OCI-LY1 (cell line): ENCODE measurements around the gene CDH13.

Source experiments
- H2AFZ ChIP-seq: fragments of 200-600 bp; sonication (generic), shearing (Covaris generic); 2 replicates; pipeline ENCODE4 v1.6.0; 2014; ENCODE audit warnings: antibody characterized with exemption, mild to moderate bottlenecking, low read length
- H3F3A ChIP-seq: fragments of 200-600 bp; sonication (generic), shearing (Covaris generic); 2 replicates; pipeline ENCODE4 v1.6.0; 2014; ENCODE audit warnings: mild to moderate bottlenecking, antibody characterized with exemption, low read length, moderate library complexity; ENCODE audit not compliant: insufficient read depth
- H3K27ac ChIP-seq: fragments of 200-600 bp; sonication (generic); 2 replicates; pipeline ENCODE4 v1.5.1; 2014; ENCODE audit warnings: low read length, mixed run types, mild to moderate bottlenecking, low read depth; ENCODE audit not compliant: poor library complexity, severe bottlenecking
- H3K27me3 ChIP-seq: fragments of 200-600 bp; sonication (generic); 2 replicates; pipeline ENCODE4 v1.6.0; 2014; ENCODE audit warnings: antibody characterized with exemption, mild to moderate bottlenecking, low read length, moderate library complexity; ENCODE audit not compliant: insufficient read depth
- H3K36me3 ChIP-seq: fragments of 200-600 bp; sonication (generic); 2 replicates; pipeline ENCODE4 v1.6.1; 2014; ENCODE audit warnings: mild to moderate bottlenecking, antibody characterized with exemption, low read length, moderate library complexity, mixed read lengths; ENCODE audit not compliant: insufficient read depth
- H3K4me1 ChIP-seq: fragments of 200-600 bp; sonication (generic); 2 replicates; pipeline ENCODE4 v1.5.1; 2014; ENCODE audit warnings: mild to moderate bottlenecking, low read length, moderate library complexity; ENCODE audit not compliant: insufficient read depth, severe bottlenecking
- H3K4me2 ChIP-seq: fragments of 200-600 bp; sonication (generic), shearing (Covaris generic); 2 replicates; pipeline ENCODE4 v1.6.1; 2014; ENCODE audit warnings: low read length
- H3K4me3 ChIP-seq: fragments of 200-600 bp; sonication (generic); 2 replicates; pipeline ENCODE4 v1.5.1; 2014; ENCODE audit warnings: low read length, low read depth, mild to moderate bottlenecking, mixed read lengths; ENCODE audit not compliant: poor library complexity, severe bottlenecking
- H3K79me2 ChIP-seq: fragments of 200-600 bp; shearing (Covaris generic); 2 replicates; pipeline ENCODE4 v1.6.1; 2016; ENCODE audit warnings: mixed run types, low read length, mixed read lengths; ENCODE audit not compliant: insufficient read depth
- H3K9ac ChIP-seq: fragments of 200-600 bp; sonication (generic), shearing (Covaris generic); 2 replicates; pipeline ENCODE4 v1.6.1; 2014; ENCODE audit warnings: mild to moderate bottlenecking, low read length, mixed read lengths
- H3K9me2 ChIP-seq: fragments of 200-600 bp; sonication (generic), shearing (Covaris generic); 2 replicates; pipeline ENCODE4 v1.6.1; 2014; ENCODE audit warnings: low read depth, mild to moderate bottlenecking, low read length, mixed read lengths
- H3K9me3 ChIP-seq: fragments of 200-600 bp; shearing (Covaris generic); 2 replicates; pipeline ENCODE4 v1.6.1; 2014; ENCODE audit warnings: low read length, mixed read lengths
- H4K20me1 ChIP-seq: fragments of 200-600 bp; sonication (generic), shearing (Covaris generic); 2 replicates; pipeline ENCODE4 v1.6.0; 2016; ENCODE audit warnings: mild to moderate bottlenecking, low read length; ENCODE audit not compliant: insufficient read depth
- EZH2 ChIP-seq: fragments of 200-600 bp; sonication (generic), shearing (Covaris generic); IDR thresholded peaks from 2 replicates; pipeline ENCODE4 v1.8.0; 2017; ENCODE audit warnings: borderline replicate concordance, mixed run types, mild to moderate bottlenecking, antibody characterized with exemption, low read length, moderate library complexity, mixed read lengths
- TF ChIP-seq, protein P1 (sequence below): fragments of 200-600 bp; sonication (generic), shearing (Covaris generic); IDR thresholded peaks from 2 replicates; pipeline ENCODE4 v1.5.1; 2017; ENCODE audit warnings: mild to moderate bottlenecking, antibody characterized with exemption, low read length, moderate library complexity, mixed read lengths

The CDH13 gene

DNA sequence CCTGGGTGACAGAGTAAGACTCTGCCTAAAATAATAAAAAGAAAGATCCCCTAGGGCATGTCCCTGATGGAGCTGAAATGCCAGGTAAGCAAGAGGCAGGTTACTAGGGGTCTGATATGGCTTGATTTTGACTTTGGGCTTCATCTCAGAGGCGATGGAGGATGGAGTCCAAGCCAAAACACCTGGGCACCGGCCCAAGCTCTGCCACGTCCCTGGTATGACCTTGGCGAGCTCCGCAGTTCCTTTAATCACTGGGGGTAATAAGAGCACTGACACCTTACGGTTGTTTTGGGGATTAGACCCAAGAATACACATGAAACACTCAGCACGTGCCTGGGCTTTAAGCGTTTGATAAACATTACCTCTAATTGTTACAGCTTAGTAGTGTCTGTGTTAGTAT is 830.2 kb downstream of the CDH13 start:
- Histone ChIP-seq H2AFZ (no peak overlapping the region), H3K4me2 (no peak overlapping the region), H3K9ac (no peak overlapping the region), H3K36me3 (no peaks in the 10 kb centered on the region), H3K9me2 (no peaks in the 10 kb centered on the region), H4K20me1 (no peaks in the 10 kb centered on the region), H3K79me2 (no peaks in the 10 kb centered on the region), H3K9me3 (no peaks in the 10 kb centered on the region), H3K4me3 (no peak overlapping the region), H3K27ac (no peak overlapping the region), H3K27me3 (peaks cover 6% of the 10 kb centered on the region; the same call in 1 of the 2 replicates), H3F3A (no peaks in the 10 kb centered on the region), H3K4me1 (no peaks in the 10 kb centered on the region)
- TF ChIP-seq EZH2: no peak
- TF ChIP-seq, protein P1, sequence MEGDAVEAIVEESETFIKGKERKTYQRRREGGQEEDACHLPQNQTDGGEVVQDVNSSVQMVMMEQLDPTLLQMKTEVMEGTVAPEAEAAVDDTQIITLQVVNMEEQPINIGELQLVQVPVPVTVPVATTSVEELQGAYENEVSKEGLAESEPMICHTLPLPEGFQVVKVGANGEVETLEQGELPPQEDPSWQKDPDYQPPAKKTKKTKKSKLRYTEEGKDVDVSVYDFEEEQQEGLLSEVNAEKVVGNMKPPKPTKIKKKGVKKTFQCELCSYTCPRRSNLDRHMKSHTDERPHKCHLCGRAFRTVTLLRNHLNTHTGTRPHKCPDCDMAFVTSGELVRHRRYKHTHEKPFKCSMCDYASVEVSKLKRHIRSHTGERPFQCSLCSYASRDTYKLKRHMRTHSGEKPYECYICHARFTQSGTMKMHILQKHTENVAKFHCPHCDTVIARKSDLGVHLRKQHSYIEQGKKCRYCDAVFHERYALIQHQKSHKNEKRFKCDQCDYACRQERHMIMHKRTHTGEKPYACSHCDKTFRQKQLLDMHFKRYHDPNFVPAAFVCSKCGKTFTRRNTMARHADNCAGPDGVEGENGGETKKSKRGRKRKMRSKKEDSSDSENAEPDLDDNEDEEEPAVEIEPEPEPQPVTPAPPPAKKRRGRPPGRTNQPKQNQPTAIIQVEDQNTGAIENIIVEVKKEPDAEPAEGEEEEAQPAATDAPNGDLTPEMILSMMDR: no peak

DNA sequence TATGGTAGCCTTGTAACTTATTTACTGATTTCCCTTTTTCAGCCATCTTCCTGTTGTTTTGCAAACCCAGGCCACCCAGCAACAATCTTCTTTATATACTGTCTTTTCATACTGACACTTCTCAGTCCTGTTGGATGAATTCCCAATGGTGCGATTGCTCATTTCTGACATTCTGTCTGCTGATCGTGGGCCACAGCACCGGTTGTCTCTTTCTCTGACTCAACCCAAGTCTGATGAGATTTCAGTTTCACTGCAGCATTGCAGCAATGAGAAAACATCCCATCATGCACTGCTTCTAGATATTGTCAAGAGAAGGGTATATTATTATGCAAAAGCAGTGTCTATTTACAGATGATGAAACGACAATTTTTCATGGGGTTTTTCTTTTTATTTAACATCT is 831.8 kb downstream of the CDH13 start:
- Histone ChIP-seq H3K9me2 (no peaks in the 10 kb centered on the region), H3K27me3 (peaks cover 6% of the 10 kb centered on the region; the same call in 1 of the 2 replicates), H3F3A (no peaks in the 10 kb centered on the region), H3K9ac (no peak overlapping the region), H3K4me3 (no peak overlapping the region), H2AFZ (no peak overlapping the region), H3K4me2 (no peak overlapping the region), H4K20me1 (no peaks in the 10 kb centered on the region), H3K4me1 (no peaks in the 10 kb centered on the region), H3K9me3 (no peaks in the 10 kb centered on the region), H3K79me2 (no peaks in the 10 kb centered on the region), H3K36me3 (no peaks in the 10 kb centered on the region), H3K27ac (no peak overlapping the region)
- no peak for TF ChIP-seq EZH2
- TF ChIP-seq, protein P1: no peak

DNA sequence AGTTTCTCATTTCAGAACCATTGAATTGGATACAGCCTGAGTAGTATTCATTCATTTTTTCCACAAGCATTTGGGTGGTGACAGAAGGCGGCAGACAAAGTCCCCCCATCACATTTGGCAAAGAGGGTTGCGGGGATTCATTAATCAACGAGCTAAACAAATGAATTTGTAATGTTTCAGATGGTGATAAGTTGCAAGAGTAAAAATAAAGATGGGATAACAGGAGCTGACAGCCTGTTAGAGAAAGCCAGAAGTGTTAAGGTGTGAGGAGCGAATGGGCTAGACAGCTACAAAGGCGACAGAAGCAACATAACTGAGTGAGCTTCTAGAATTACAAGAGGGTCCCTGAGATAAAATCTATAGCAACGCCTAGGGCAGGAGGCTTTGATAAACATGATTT is 838.2 kb downstream of the CDH13 start:
- no peaks in the 10 kb centered on the region for H3F3A ChIP-seq
- H3K36me3 ChIP-seq: no peaks in the 10 kb centered on the region
- no peak overlapping the region for H3K9ac ChIP-seq

More for the DNA sequence above, 838.2 kb downstream of the CDH13 start:
- no peaks in the 10 kb centered on the region for H3K79me2 ChIP-seq
- H3K9me2 ChIP-seq: no peaks in the 10 kb centered on the region
- H2AFZ ChIP-seq: no peak overlapping the region
- H3K4me2 ChIP-seq: no peak overlapping the region
- H3K27ac ChIP-seq: no peak overlapping the region
- H3K9me3 ChIP-seq: no peaks in the 10 kb centered on the region
- no peak for TF ChIP-seq EZH2
- TF ChIP-seq, protein P1: no peak
- H3K4me1 ChIP-seq: no peaks in the 10 kb centered on the region
- no peak overlapping the region for H3K4me3 ChIP-seq
- H4K20me1 ChIP-seq: no peaks in the 10 kb centered on the region
- H3K27me3 ChIP-seq: no peaks in the 10 kb centered on the region
